CD4-positive, alpha-beta memory T cell (primary cell): ENCODE data around the gene NAPA. TPM values are rescaled to one million over a fixed set of nuclear protein-coding genes. Genes with fewer than 3 reads are reported as not detected.

ENCODE experiments used
- CTCF ChIA-PET: fragments of 350-600 bp; sonication (Branson Sonifier 250); formaldehyde crosslinking; loops from one replicate; lab custom pipeline; 2021; ENCODE audit warnings: inconsistent platforms; ENCODE audit not compliant: partially characterized antibody; lab: Charles Lee
- POLR2A ChIA-PET: fragments of 350-600 bp; sonication (Branson Sonifier 250); formaldehyde crosslinking; loops from one replicate; lab custom pipeline; 2021; ENCODE audit not compliant: partially characterized antibody; lab: Charles Lee
- DNase-seq, 5 donors: peaks; one replicate each; pipeline versions ENCODE4 v3.0.0 to v3.0.0-alpha.2; 2020 to 2022; ENCODE audit warnings: mixed read lengths in 1 of 5
- H3K27ac ChIP-seq: one replicate; pipeline ENCODE4 v1.7.0; 2013; ENCODE audit warnings: low read depth, low read length
- H3K27me3 ChIP-seq: 2 replicates; pipeline ENCODE4 v1.7.0; 2013; ENCODE audit warnings: mild to moderate bottlenecking, low read length, moderate library complexity; ENCODE audit not compliant: insufficient read depth
- H3K36me3 ChIP-seq: 2 replicates; pipeline ENCODE4 v1.7.0; 2013; ENCODE audit warnings: mild to moderate bottlenecking, low read length, moderate library complexity; ENCODE audit not compliant: insufficient read depth
- H3K4me1 ChIP-seq: 2 replicates; pipeline ENCODE4 v1.7.0; 2013; ENCODE audit warnings: mild to moderate bottlenecking, low read length, moderate library complexity; ENCODE audit not compliant: insufficient read depth
- H3K4me3 ChIP-seq, 2 donors: one replicate each; pipeline ENCODE4 v1.7.0; 2013; ENCODE audit warnings: low read length in 2 of 2, mild to moderate bottlenecking in 1 of 2
- H3K9me3 ChIP-seq, 2 donors: one replicate each; pipeline ENCODE4 v1.7.0; 2013; ENCODE audit warnings: low read length in 2 of 2, control low read depth in 1 of 2; ENCODE audit not compliant: control insufficient read depth in 1 of 2
- H3K27ac Mint-ChIP-seq, 7 donors: one replicate each; pipeline ENCODE4 v1.8.0; 2020 to 2021; ENCODE audit warnings: mixed read lengths in 7 of 7, mild to moderate bottlenecking in 6 of 7, inconsistent platforms in 3 of 7, moderate library complexity in 3 of 7
- H3K27me3 Mint-ChIP-seq, 2 donors: one replicate each; pipeline ENCODE4 v1.8.0; 2020 to 2021; ENCODE audit warnings: mixed read lengths in 2 of 2
- H3K36me3 Mint-ChIP-seq, 2 donors: one replicate each; pipeline ENCODE4 v1.8.0; 2020 to 2021; ENCODE audit warnings: mixed read lengths in 2 of 2, inconsistent platforms in 1 of 2, mild to moderate bottlenecking in 1 of 2
- H3K4me1 Mint-ChIP-seq, 4 donors: one replicate each; pipeline ENCODE4 v1.8.0; 2020 to 2021; ENCODE audit warnings: mixed read lengths in 4 of 4, mild to moderate bottlenecking in 1 of 4
- H3K4me3 Mint-ChIP-seq, 8 donors: one replicate each; pipeline ENCODE4 v1.8.0; 2020 to 2021; ENCODE audit warnings: mixed read lengths in 8 of 8, mild to moderate bottlenecking in 7 of 8, moderate library complexity in 6 of 8, inconsistent platforms in 3 of 8
- H3K9me3 Mint-ChIP-seq, 8 donors: one replicate each; pipeline ENCODE4 v1.8.0; 2020 to 2021; ENCODE audit warnings: mixed read lengths in 8 of 8, mild to moderate bottlenecking in 5 of 8, inconsistent platforms in 3 of 8, moderate library complexity in 1 of 8
- intact Hi-C: fragments of 100-400 bp; cut with micrococcal nuclease; formaldehyde crosslinking; loops from one replicate; pipeline ENCODE4 v1.15.1; 2023
- polyA plus RNA-seq, 2 donors: library from polyadenylated mRNA; unstranded; fragments of 300-500 nt; fragmentation: Illumina TruSeq; gene quantifications; one replicate each; pipeline ENCODE4 v1.2.3, GENCODE V29; 2021
- total RNA-seq, 2 experiments: library from RNA; stranded (reverse); gene quantifications; one replicate each; pipeline ENCODE4 v1.2.3, GENCODE V29; 2021

Gene NAPA
- total and polyA plus RNA-seq, 4 experiments from 2014 or later = 84.1 to 129 (median 89.4) TPM

- Histone ChIP-seq H3K4me3 (no peak overlapping the region), H3K27ac (no peak overlapping the region), H3K27me3 (no peaks in the 10 kb centered on the region), H3K4me1 (peaks cover 12% of the 10 kb centered on the region), H3K9me3 (no peaks in the 10 kb centered on the region), H3K36me3 (peaks cover 45% of the 10 kb centered on the region)
- no peak for DNase-seq
- H3K9me3 Mint-ChIP-seq = no peaks in the 10 kb centered on the region
- H3K36me3 Mint-ChIP-seq = peaks cover 22 to 48% of the 10 kb centered on the region in 2 donors
- peak overlapping the region in 1 of 7 donors; percentile 11 for H3K27ac Mint-ChIP-seq
- H3K27me3 Mint-ChIP-seq = no peaks in the 10 kb centered on the region
- no peak overlapping the region for H3K4me3 Mint-ChIP-seq
- intact Hi-C loops = no loop called here
- ChIA-PET CTCF (interaction anchor here (0.9 to 2.0 kb wide), 2 partner anchors 9 to 12 kb away, joined by 3 to 4 read pairs; partner anchors contain the start of gene NAPA), POLR2A (interaction anchor here (0.7 kb wide), 1 partner anchor 12 kb away, joined by 3 read pairs; no protein-coding TSS in a partner anchor)
- H3K4me1 Mint-ChIP-seq = peaks cover 0 to 15% (median 3%) of the 10 kb centered on the region in 4 donors
These were observed 11.1 kb downstream of the NAPA start for GRCh38 chr19:47503826-47504150.

DNA sequence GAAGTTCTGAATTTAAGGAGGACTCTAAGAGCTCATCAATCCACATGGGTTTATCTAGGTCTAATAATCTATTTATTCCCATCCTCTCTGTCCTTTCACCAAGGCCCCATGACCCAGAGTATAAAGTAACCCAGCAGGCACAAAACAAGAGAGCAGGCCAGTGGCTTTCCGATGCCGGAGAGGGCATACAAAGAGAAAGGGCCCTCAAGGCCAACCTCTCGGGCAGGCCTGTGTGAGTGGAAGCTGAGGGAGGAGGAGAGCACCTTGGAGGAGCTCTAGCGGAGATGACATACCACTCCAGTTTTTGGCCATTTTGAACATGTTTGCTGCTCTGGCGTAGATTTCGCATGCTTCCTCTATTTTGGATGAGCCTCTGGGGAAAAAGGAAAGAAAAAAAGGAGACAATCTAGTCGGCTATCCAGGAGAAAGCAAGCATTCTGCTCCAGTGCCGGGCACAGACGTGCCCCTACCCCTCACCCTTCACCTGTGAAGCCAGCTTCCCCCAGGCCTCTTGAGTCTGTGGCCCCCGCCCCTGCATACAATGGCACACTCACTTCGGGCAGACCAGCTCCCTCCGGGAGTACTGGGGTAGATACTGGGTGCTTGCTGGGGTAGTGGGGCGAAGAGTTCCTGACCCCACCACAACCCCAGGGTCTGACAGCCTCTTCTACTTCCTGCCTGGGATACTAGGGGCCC lies 11.6 kb downstream of the NAPA start:
- Histone ChIP-seq H3K27ac (no peak overlapping the region), H3K36me3 (peaks cover 45% of the 10 kb centered on the region), H3K4me3 (no peak overlapping the region), H3K9me3 (no peaks in the 10 kb centered on the region), H3K4me1 (peaks cover 7% of the 10 kb centered on the region), H3K27me3 (no peaks in the 10 kb centered on the region)
- Mint-ChIP-seq H3K4me1 (peaks cover 0 to 15% (median 3%) of the 10 kb centered on the region in 4 donors), H3K9me3 (no peaks in the 10 kb centered on the region), H3K4me3 (no peak overlapping the region), H3K27ac (peak overlapping the region in 3 of 7 donors; percentile 11 to 35 (median 29)), H3K36me3 (peaks cover 23 to 52% of the 10 kb centered on the region in 2 donors), H3K27me3 (no peaks in the 10 kb centered on the region)
- intact Hi-C loops = no loop called here
- POLR2A ChIA-PET = interaction anchor here (0.7 kb wide), 1 partner anchor 12 kb away, joined by 3 read pairs; no protein-coding TSS in a partner anchor
- no peak for DNase-seq
- CTCF ChIA-PET = interaction anchor here (0.9 to 2.0 kb wide), 3 partner anchors 10 to 204 kb away, joined by 3 to 4 read pairs (median 3); partner anchors contain the start of gene NAPA

- Mint-ChIP-seq H3K4me3 (no peak overlapping the region), H3K36me3 (peaks cover 23 to 72% of the 10 kb centered on the region in 2 donors), H3K9me3 (no peaks in the 10 kb centered on the region), H3K27ac (no peak overlapping the region), H3K4me1 (peaks cover 0 to 7% (median 2%) of the 10 kb centered on the region in 4 donors), H3K27me3 (no peaks in the 10 kb centered on the region)
- intact Hi-C loops = no loop called here
- ChIA-PET POLR2A (interaction anchor here (0.6 to 1.5 kb wide), 3 partner anchors 9 to 18 kb away, joined by 3 to 4 read pairs (median 3); no protein-coding TSS in a partner anchor), CTCF (interaction anchor here (1.2 kb wide), 1 partner anchor 16 kb away, joined by 3 read pairs; no protein-coding TSS in a partner anchor)
- DNase-seq = no peak
- no peaks in the 10 kb centered on the region for H3K4me1 ChIP-seq
- H3K27ac ChIP-seq = no peak overlapping the region
- H3K27me3 ChIP-seq = no peaks in the 10 kb centered on the region
- peaks cover 52% of the 10 kb centered on the region for H3K36me3 ChIP-seq
- H3K4me3 ChIP-seq = no peak overlapping the region
- H3K9me3 ChIP-seq = no peaks in the 10 kb centered on the region
These were observed 14.7 kb downstream of the NAPA start for GRCh38 chr19:47499863-47500830.

DNA sequence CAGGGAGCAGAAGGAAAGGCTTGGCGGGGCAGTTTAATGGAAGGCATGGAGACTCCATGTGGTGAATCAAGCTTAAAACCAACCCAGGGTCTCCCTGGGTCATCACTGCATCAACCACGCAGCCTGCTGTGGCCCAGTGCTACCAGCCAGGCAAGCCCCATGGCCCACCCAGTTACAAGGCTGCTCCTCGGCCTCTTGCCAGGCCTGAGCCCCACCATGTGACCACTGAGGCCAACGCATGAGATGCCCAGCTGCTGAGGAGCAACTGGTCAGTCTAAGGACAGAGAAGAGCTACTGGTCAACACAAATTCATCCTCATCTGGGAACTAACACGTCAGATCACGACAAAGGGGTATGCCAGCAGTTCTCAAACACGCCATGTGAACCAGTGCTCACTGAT lies 15.5 kb downstream of the NAPA start:
- Mint-ChIP-seq H3K27me3 (no peaks in the 10 kb centered on the region), H3K9me3 (no peaks in the 10 kb centered on the region), H3K4me3 (no peak overlapping the region), H3K4me1 (peaks cover 0 to 8% (median 2%) of the 10 kb centered on the region in 4 donors), H3K36me3 (peaks cover 23 to 67% of the 10 kb centered on the region in 2 donors), H3K27ac (no peak overlapping the region)
- POLR2A ChIA-PET = interaction anchor here (0.6 to 1.5 kb wide), 4 partner anchors 8 to 19 kb away, joined by 3 to 4 read pairs (median 3); no protein-coding TSS in a partner anchor
- H3K27me3 ChIP-seq = no peaks in the 10 kb centered on the region
- CTCF ChIA-PET = interaction anchor here (1.0 to 1.2 kb wide), 2 partner anchors 11 to 16 kb away, joined by 3 read pairs; no protein-coding TSS in a partner anchor
- H3K4me3 ChIP-seq = no peak overlapping the region
- no peaks in the 10 kb centered on the region for H3K4me1 ChIP-seq
- no peaks in the 10 kb centered on the region for H3K9me3 ChIP-seq
- no peak overlapping the region for H3K27ac ChIP-seq
- H3K36me3 ChIP-seq = peaks cover 57% of the 10 kb centered on the region
- intact Hi-C loops = no loop called here
- DNase-seq = no peak

DNA sequence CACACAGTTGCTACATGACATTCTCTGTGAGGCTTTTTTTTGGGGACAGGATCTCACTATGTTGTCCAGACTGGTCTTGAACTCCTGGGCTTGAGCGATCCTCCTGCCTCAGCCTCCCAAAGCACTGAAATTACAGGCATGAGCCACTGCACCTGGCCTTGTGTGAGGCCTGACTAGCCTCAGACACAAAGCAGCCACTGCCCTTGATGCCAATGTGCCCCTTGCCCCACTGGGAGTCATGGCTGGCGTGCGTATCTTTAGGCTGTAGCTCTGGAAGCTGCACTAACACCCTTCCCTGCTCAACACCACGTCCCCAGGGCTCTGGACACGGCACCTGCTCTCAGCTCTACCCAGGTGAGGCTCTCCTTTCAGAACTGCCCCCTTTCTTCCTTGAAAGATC lies 16.3 kb downstream of the NAPA start:
- no peaks in the 10 kb centered on the region for H3K9me3 ChIP-seq
- Mint-ChIP-seq H3K4me1 (peaks cover 0 to 8% (median 2%) of the 10 kb centered on the region in 4 donors), H3K4me3 (no peak overlapping the region), H3K9me3 (no peaks in the 10 kb centered on the region), H3K27me3 (no peaks in the 10 kb centered on the region), H3K36me3 (peaks cover 23 to 66% of the 10 kb centered on the region in 2 donors), H3K27ac (peak overlapping the region in 2 of 7 donors; percentile 71 to 79)
- peaks cover 49% of the 10 kb centered on the region for H3K36me3 ChIP-seq
- H3K27me3 ChIP-seq = no peaks in the 10 kb centered on the region
- H3K4me1 ChIP-seq = no peaks in the 10 kb centered on the region
- no peak overlapping the region for H3K4me3 ChIP-seq
- POLR2A ChIA-PET = interaction anchor here (0.8 to 1.5 kb wide), 3 partner anchors 8 to 17 kb away, joined by 3 to 4 read pairs (median 3); no protein-coding TSS in a partner anchor
- H3K27ac ChIP-seq = no peak overlapping the region
- CTCF ChIA-PET = interaction anchor here (1.0 kb wide), 1 partner anchor 10 kb away, joined by 3 read pairs; no protein-coding TSS in a partner anchor
- intact Hi-C loops = no loop called here
- DNase-seq = no peak

DNA sequence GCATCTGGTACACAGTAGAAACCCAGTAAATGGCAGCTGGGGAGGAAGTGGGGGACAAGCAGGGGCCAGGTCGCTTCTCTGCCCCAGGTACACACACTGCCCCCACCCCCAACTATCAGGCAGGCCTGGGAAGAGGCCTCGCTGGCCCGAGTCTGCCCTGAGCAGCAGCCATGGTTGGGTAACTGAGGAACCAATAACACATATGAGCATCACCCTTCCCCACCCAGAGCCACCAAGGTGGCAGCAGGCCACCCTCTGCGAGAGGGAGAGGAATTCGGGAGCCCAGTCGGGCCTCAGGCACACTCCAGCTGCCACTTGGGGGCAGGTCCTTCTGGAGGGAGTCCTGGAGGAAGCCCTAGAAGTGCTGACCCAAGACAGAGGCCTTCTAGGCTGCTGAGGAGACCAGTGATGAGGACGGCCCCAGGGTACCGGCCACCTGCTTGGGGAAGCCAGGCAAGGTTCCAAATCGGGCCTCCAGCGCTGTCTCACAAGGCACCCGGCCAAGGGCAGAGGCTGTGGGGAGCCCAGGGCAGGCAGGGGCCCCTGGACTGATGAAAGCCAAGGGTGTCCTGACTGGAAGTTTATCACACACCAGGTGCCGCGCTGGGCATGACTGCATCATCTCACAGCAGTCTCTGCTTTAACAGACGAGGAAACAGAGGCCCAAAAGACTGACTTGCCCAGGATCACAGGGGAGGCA lies 16.9 kb downstream of the NAPA start:
- Mint-ChIP-seq H3K27me3 (no peaks in the 10 kb centered on the region), H3K4me1 (peaks cover 0 to 8% (median 2%) of the 10 kb centered on the region in 4 donors), H3K27ac (peak overlapping the region in 1 of 7 donors; percentile 29), H3K4me3 (no peak overlapping the region), H3K9me3 (no peaks in the 10 kb centered on the region), H3K36me3 (peaks cover 18 to 64% of the 10 kb centered on the region in 2 donors)
- Histone ChIP-seq H3K27ac (no peak overlapping the region), H3K4me3 (no peak overlapping the region), H3K36me3 (peaks cover 51% of the 10 kb centered on the region), H3K27me3 (no peaks in the 10 kb centered on the region), H3K4me1 (no peaks in the 10 kb centered on the region), H3K9me3 (no peaks in the 10 kb centered on the region)
- DNase-seq = peak in 1 of 5 donors; percentile 3
- ChIA-PET POLR2A (interaction anchor here (0.8 to 1.8 kb wide), 2 partner anchors 12 to 14 kb away, joined by 3 to 5 read pairs; partner anchors contain the start of gene KPTN), CTCF (no interaction called here)
- intact Hi-C loops = no loop called here
